ENCODE results near the gene ACAA1.

DNA sequence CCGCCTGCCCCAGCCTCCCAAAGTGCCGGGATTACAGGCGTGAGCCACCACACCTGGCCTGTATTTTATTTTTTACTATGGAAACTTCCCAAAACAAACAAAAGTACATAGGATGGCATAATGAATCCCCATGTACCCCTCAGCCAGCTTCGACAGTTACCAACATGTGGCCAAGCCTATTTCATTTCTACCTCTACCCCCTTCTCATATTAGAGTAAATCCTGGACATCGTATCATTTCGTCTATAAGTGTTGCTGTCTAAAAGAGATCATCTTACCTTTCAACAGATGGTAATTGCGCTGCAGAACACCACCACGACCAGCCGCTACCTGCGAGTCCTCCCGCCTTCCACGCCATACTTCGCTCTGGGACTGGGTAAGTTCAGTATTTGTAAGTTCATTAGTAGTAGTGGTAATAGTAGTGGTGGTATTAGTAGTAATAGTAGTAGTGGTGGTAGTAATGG, 53.0 kb downstream of the ACAA1 start:
- TF ChIP-seq, protein P1, sequence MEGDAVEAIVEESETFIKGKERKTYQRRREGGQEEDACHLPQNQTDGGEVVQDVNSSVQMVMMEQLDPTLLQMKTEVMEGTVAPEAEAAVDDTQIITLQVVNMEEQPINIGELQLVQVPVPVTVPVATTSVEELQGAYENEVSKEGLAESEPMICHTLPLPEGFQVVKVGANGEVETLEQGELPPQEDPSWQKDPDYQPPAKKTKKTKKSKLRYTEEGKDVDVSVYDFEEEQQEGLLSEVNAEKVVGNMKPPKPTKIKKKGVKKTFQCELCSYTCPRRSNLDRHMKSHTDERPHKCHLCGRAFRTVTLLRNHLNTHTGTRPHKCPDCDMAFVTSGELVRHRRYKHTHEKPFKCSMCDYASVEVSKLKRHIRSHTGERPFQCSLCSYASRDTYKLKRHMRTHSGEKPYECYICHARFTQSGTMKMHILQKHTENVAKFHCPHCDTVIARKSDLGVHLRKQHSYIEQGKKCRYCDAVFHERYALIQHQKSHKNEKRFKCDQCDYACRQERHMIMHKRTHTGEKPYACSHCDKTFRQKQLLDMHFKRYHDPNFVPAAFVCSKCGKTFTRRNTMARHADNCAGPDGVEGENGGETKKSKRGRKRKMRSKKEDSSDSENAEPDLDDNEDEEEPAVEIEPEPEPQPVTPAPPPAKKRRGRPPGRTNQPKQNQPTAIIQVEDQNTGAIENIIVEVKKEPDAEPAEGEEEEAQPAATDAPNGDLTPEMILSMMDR (IDR thresholded peaks at IDR 0.05) = no peak
- TF ChIP-seq, protein P2, sequence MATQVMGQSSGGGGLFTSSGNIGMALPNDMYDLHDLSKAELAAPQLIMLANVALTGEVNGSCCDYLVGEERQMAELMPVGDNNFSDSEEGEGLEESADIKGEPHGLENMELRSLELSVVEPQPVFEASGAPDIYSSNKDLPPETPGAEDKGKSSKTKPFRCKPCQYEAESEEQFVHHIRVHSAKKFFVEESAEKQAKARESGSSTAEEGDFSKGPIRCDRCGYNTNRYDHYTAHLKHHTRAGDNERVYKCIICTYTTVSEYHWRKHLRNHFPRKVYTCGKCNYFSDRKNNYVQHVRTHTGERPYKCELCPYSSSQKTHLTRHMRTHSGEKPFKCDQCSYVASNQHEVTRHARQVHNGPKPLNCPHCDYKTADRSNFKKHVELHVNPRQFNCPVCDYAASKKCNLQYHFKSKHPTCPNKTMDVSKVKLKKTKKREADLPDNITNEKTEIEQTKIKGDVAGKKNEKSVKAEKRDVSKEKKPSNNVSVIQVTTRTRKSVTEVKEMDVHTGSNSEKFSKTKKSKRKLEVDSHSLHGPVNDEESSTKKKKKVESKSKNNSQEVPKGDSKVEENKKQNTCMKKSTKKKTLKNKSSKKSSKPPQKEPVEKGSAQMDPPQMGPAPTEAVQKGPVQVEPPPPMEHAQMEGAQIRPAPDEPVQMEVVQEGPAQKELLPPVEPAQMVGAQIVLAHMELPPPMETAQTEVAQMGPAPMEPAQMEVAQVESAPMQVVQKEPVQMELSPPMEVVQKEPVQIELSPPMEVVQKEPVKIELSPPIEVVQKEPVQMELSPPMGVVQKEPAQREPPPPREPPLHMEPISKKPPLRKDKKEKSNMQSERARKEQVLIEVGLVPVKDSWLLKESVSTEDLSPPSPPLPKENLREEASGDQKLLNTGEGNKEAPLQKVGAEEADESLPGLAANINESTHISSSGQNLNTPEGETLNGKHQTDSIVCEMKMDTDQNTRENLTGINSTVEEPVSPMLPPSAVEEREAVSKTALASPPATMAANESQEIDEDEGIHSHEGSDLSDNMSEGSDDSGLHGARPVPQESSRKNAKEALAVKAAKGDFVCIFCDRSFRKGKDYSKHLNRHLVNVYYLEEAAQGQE (IDR thresholded peaks at IDR 0.05; ENCODE audit: insufficient read depth in 1 of 2, low read depth in 2 of 2, low read length in 1 of 2) = no peak
- TF ChIP-seq POLR2AphosphoS5 (IDR thresholded peaks at IDR 0.05; ENCODE audit: low read depth, low read length) (no peak), TCF7L2 (IDR thresholded peaks at IDR 0.05; ENCODE audit: low read depth, low read length) (no peak), SIN3A (IDR thresholded peaks at IDR 0.05; ENCODE audit: borderline replicate concordance, insufficient read depth, low read depth, low read length) (no peak)
